H9 (cell line): ENCODE results near the gene MARCHF9. TPM values are rescaled to one million over a fixed set of nuclear protein-coding genes. Genes with fewer than 3 reads are reported as not detected.
A peak's percentile ranks its signal among the peaks of the same experiment; 100 is the strongest.

ENCODE experiments used
- DNase-seq: peaks from one replicate; pipeline ENCODE4 v3.0.0-alpha.2; 2017
- H2AFZ ChIP-seq: one replicate; pipeline ENCODE4 v1.6.1; 2013; ENCODE audit warnings: mild to moderate bottlenecking, low read length, control low read depth, moderate library complexity
- H2AK5ac ChIP-seq: 2 replicates; pipeline ENCODE4 v1.6.1; 2013; ENCODE audit warnings: low read length, control low read depth, mixed read lengths; ENCODE audit not compliant: insufficient read length
- H2BK120ac ChIP-seq: one replicate; pipeline ENCODE4 v1.6.1; 2013; ENCODE audit warnings: low read depth, mild to moderate bottlenecking, low read length, control low read depth, inconsistent platforms; ENCODE audit not compliant: poor library complexity, severe bottlenecking
- H2BK12ac ChIP-seq: 2 replicates; pipeline ENCODE4 v1.6.1; 2013; ENCODE audit warnings: low read length, control low read depth, mixed read lengths, low read depth; ENCODE audit not compliant: insufficient read length
- H2BK15ac ChIP-seq: 2 replicates; pipeline ENCODE4 v1.6.1; 2013; ENCODE audit warnings: low read depth, low read length, control low read depth
- H2BK20ac ChIP-seq: one replicate; pipeline ENCODE4 v1.6.1; 2013; ENCODE audit warnings: low read depth, mild to moderate bottlenecking, low read length, control low read depth, inconsistent platforms; ENCODE audit not compliant: poor library complexity, severe bottlenecking
- H2BK5ac ChIP-seq: 2 replicates; pipeline ENCODE4 v1.6.1; 2013; ENCODE audit warnings: low read length, control low read depth, mixed read lengths; ENCODE audit not compliant: insufficient read length
- H3K14ac ChIP-seq: 2 replicates; pipeline ENCODE4 v1.6.1; 2013; ENCODE audit warnings: low read length, control low read depth; ENCODE audit not compliant: insufficient read depth
- H3K18ac ChIP-seq: 2 replicates; pipeline ENCODE4 v1.6.1; 2013; ENCODE audit warnings: low read depth, mild to moderate bottlenecking, mixed read lengths, low read length, control low read depth; ENCODE audit not compliant: insufficient read length
- H3K23ac ChIP-seq: 2 replicates; pipeline ENCODE4 v1.6.1; 2013; ENCODE audit warnings: low read length, control low read depth, mixed read lengths, low read depth; ENCODE audit not compliant: insufficient read length
- H3K23me2 ChIP-seq: 2 replicates; pipeline ENCODE4 v1.6.1; 2013; ENCODE audit warnings: low read depth, mild to moderate bottlenecking, mixed read lengths, low read length, control low read depth; ENCODE audit not compliant: insufficient read length, poor library complexity, severe bottlenecking
- H3K27ac ChIP-seq: 2 replicates; pipeline ENCODE4 v1.5.1; 2013; ENCODE audit warnings: low read length, control low read depth, mixed read lengths, low read depth; ENCODE audit not compliant: insufficient read length
- H3K27me3 ChIP-seq: 2 replicates; pipeline ENCODE4 v1.6.1; 2013; ENCODE audit warnings: low read length, control low read depth, inconsistent platforms; ENCODE audit not compliant: insufficient read depth
- H3K4ac ChIP-seq: 2 replicates; pipeline ENCODE4 v1.6.1; 2013; ENCODE audit warnings: low read depth, mild to moderate bottlenecking, control low read depth, inconsistent platforms, low read length, moderate library complexity
- H3K4me1 ChIP-seq: 2 replicates; pipeline ENCODE4 v1.6.1; 2013; ENCODE audit warnings: low read length, control low read depth, inconsistent platforms; ENCODE audit not compliant: insufficient read depth
- H3K4me2 ChIP-seq: 2 replicates; pipeline ENCODE4 v1.6.1; 2013; ENCODE audit warnings: low read length, control low read depth, mixed read lengths; ENCODE audit not compliant: insufficient read length, insufficient read depth
- H3K56ac ChIP-seq: 2 replicates; pipeline ENCODE4 v1.6.1; 2013; ENCODE audit warnings: low read depth, mild to moderate bottlenecking, mixed read lengths, low read length, control low read depth; ENCODE audit not compliant: insufficient read length
- H3K79me1 ChIP-seq: 2 replicates; pipeline ENCODE4 v1.6.1; 2013; ENCODE audit warnings: low read depth, mild to moderate bottlenecking, moderate library complexity, low read length, control low read depth, inconsistent platforms; ENCODE audit not compliant: insufficient read depth, poor library complexity, severe bottlenecking
- H3K79me2 ChIP-seq: 2 replicates; pipeline ENCODE4 v1.6.1; 2013; ENCODE audit warnings: low read length, control low read depth, inconsistent platforms; ENCODE audit not compliant: insufficient read depth
- H3K9ac ChIP-seq: 2 replicates; pipeline ENCODE4 v1.6.1; 2013; ENCODE audit warnings: low read length, control low read depth, mixed read lengths; ENCODE audit not compliant: insufficient read length; ENCODE audit errors: extremely low read depth
- H3K9me3 ChIP-seq: one replicate; pipeline ENCODE4 v1.6.1; 2013; ENCODE audit warnings: low read depth, low read length, inconsistent platforms; ENCODE audit not compliant: control insufficient read depth
- H3T11ph ChIP-seq: one replicate; pipeline ENCODE4 v1.6.1; 2013; ENCODE audit warnings: mild to moderate bottlenecking, low read length, control low read depth, inconsistent platforms
- H4K20me1 ChIP-seq: one replicate; pipeline ENCODE4 v1.6.1; 2013; ENCODE audit not compliant: control insufficient read depth, insufficient read length, insufficient read depth
- H4K5ac ChIP-seq: 2 replicates; pipeline ENCODE4 v1.6.1; 2013; ENCODE audit warnings: low read depth, mild to moderate bottlenecking, mixed read lengths, low read length, control low read depth; ENCODE audit not compliant: insufficient read length
- H4K8ac ChIP-seq: replicated peaks from 2 replicates; pipeline ENCODE4 v1.6.1; 2013; ENCODE audit warnings: low read length, control low read depth, mixed read lengths, low read depth; ENCODE audit not compliant: insufficient read length
- H4K91ac ChIP-seq: 2 replicates; pipeline ENCODE4 v1.6.1; 2013; ENCODE audit warnings: low read depth, mild to moderate bottlenecking, moderate library complexity, mixed read lengths, low read length, control low read depth; ENCODE audit not compliant: insufficient read length
- H3K27ac Mint-ChIP-seq, 3 experiments: 2 replicates in 2 of 3; 3 replicates in 1 of 3; pipeline ENCODE4 v1.8.0; 2020 to 2021; ENCODE audit warnings: mixed read lengths in 3 of 3, mild to moderate bottlenecking in 1 of 3, moderate library complexity in 1 of 3
- H3K27me3 Mint-ChIP-seq: 2 replicates; pipeline ENCODE4 v1.8.0; 2021; ENCODE audit warnings: low read depth, mild to moderate bottlenecking, moderate library complexity, mixed read lengths
- H3K36me3 Mint-ChIP-seq, 3 experiments: 2 replicates in 2 of 3; 3 replicates in 1 of 3; pipeline ENCODE4 v1.8.0; 2020 to 2021; ENCODE audit warnings: low read depth in 3 of 3, mixed read lengths in 3 of 3; ENCODE audit not compliant: insufficient read depth in 1 of 3
- H3K4me1 Mint-ChIP-seq, 2 experiments: 2 replicates each; pipeline ENCODE4 v1.8.0; 2020; ENCODE audit warnings: mixed read lengths in 2 of 2
- H3K4me3 Mint-ChIP-seq, 2 experiments: 2 replicates in 1 of 2; 3 replicates in 1 of 2; pipeline ENCODE4 v1.8.0; 2020 to 2021; ENCODE audit warnings: mild to moderate bottlenecking in 2 of 2, mixed read lengths in 2 of 2, moderate library complexity in 1 of 2
- H3K9me3 Mint-ChIP-seq, 2 experiments: 2 replicates in 1 of 2; 3 replicates in 1 of 2; pipeline ENCODE4 v1.8.0; 2020; ENCODE audit warnings: mild to moderate bottlenecking in 2 of 2, mixed read lengths in 2 of 2, moderate library complexity in 1 of 2
- CTCF ChIP-seq: fragments of 200-600 bp; sonication (generic); conservative IDR thresholded peaks from 3 replicates; pipeline ENCODE4 v1.8.0; 2021; ENCODE audit warnings: antibody characterized with exemption, mild to moderate bottlenecking
- WGBS: extraction: QIAGEN DNeasy Blood & Tissue Kit; methylation state at CpG from one replicate; pipeline ENCODE4 v1.1.7; 2013; ENCODE audit warnings: missing lambda C conversion rate, low lambda C conversion rate, mixed read lengths; ENCODE audit not compliant: insufficient read length; ENCODE audit errors: extremely low coverage; 5-methylcytosine and 5-hydroxymethylcytosine counted together
- total RNA-seq: library from RNA; stranded (reverse); gene quantifications from 2 replicates; pipeline ENCODE4 v1.2.1, GENCODE V29; 2021

Gene MARCHF9
- total RNA-seq, 1 experiment from 2014 or later = 20.5 TPM

DNA sequence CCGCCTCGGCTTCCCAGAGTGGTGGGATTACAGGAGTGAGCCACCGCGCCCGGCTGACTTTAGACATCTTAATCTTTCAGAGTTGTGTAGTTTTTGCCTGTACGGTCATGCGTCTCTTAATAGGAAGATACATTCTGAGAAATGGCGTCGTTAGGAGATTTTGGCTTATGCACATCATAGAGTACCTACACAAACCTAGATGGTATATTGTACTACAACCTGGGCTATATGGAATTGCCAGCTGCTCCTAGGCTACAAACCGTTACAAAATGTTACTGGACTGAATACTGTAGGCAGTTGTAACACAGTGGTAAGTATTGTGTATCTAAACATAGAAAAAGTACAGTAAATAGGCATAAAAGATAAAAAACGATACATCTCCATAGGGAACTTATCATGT, 29.0 kb downstream of the MARCHF9 start:
- H3K27me3 Mint-ChIP-seq = no peaks in the 10 kb centered on the region
- H3K4me3 Mint-ChIP-seq = peak overlapping the region; percentile 77 to 100
- H3K4me1 Mint-ChIP-seq = peaks cover 4 to 7% of the 10 kb centered on the region in 2 experiments
- peaks cover 23 to 44% (median 32%) of the 10 kb centered on the region in 3 experiments for H3K36me3 Mint-ChIP-seq
- no peaks in the 10 kb centered on the region for H3K27me3 ChIP-seq
- DNase-seq = no peak
- H3K9me3 Mint-ChIP-seq = peaks cover 0 to 3% of the 10 kb centered on the region in 2 experiments; a peak in 2 of 5 replicates
- no peaks in the 10 kb centered on the region for H3K79me1 ChIP-seq
- no peak for TF ChIP-seq CTCF
- no peak overlapping the region for H3T11ph ChIP-seq
- no peak overlapping the region for H3K23ac ChIP-seq
- H3K14ac ChIP-seq = no peak overlapping the region
- H2BK5ac ChIP-seq = no peak overlapping the region
- no peaks in the 10 kb centered on the region for H3K4me1 ChIP-seq
- no peaks in the 10 kb centered on the region for H3K9me3 ChIP-seq
- no peak overlapping the region for H4K8ac ChIP-seq
- H3K79me2 ChIP-seq = no peaks in the 10 kb centered on the region; the same call in 1 of the 2 replicates
- H4K5ac ChIP-seq = no peak overlapping the region
- no peak overlapping the region for H3K9ac ChIP-seq
- no peaks in the 10 kb centered on the region for H4K20me1 ChIP-seq
- no peak overlapping the region for H2AFZ ChIP-seq
- H3K4ac ChIP-seq = no peak overlapping the region
- no CpG with 5 or more reads among the region's 11 CpGs for WGBS
- no peak overlapping the region for H3K4me2 ChIP-seq
- no peak overlapping the region for H2BK120ac ChIP-seq
- no peak overlapping the region for H3K18ac ChIP-seq
- no peak overlapping the region for H4K91ac ChIP-seq
- no peak overlapping the region for H2BK12ac ChIP-seq
- H2BK15ac ChIP-seq = no peak overlapping the region
- peaks cover 5% of the 10 kb centered on the region for H3K23me2 ChIP-seq
- H2BK20ac ChIP-seq = no peak overlapping the region
- no peak overlapping the region for H3K56ac ChIP-seq
- no peak overlapping the region for H3K27ac ChIP-seq
- no peak overlapping the region for H2AK5ac ChIP-seq
- no peak overlapping the region for H3K27ac Mint-ChIP-seq
